IPS-18c (cell line): ENCODE measurements around the gene PPT1.

Experiments used
- H3K4me3 ChIP-seq: 2 replicates; pipeline ENCODE4 v1.7.0; 2013; ENCODE audit warnings: low read depth, mild to moderate bottlenecking, low read length, moderate library complexity; ENCODE audit not compliant: insufficient read depth
- H3K9me3 ChIP-seq: one replicate; pipeline ENCODE4 v1.6.1; 2013; ENCODE audit warnings: mild to moderate bottlenecking, low read length, moderate library complexity; ENCODE audit not compliant: control insufficient read depth, insufficient read depth

The PPT1 gene

GRCh38 chr1:40064797-40065499, 32.1 kb downstream of the PPT1 start:
- H3K4me3 ChIP-seq, result no peak overlapping the region
- no peaks in the 10 kb centered on the region for H3K9me3 ChIP-seq

DNA sequence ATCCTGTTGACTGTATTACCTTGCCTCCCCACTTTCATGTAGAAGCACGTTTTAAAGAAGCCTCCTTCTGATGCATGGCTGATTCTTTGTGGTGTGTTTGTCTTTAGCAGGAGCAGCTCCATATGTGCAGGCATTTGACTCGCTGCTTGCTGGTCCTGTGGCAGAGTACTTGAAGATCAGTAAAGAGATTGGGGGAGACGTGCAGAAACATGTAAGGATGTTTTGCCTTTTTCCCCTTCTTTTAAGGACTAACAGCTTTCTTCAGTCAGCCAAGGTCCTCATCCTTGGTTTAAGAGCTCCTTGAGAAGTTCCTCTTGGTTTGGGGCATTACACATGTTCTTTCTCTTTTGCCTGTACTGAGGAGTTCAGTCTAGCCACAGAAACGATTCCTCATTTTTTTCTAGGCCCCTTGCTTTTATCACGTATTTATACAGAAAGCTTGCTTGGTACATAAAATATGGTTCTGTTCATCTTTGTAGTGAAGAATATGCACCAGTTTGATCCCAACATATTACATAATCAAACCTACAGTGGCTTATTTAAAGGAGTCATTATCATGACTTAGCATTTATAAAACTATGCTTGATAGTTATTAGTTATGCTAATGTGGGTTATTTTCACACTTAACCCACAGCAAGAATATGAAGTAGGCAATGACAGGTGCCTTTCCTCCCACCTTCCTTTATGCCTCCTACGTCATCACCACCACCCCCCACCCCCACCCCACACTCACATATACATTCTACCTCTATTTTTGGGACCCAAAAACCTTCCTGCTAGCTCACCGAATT, 36.9 kb downstream of the PPT1 start:
- no peak overlapping the region for H3K4me3 ChIP-seq

GRCh38 chr1:40059338-40059959, 37.6 kb downstream of the PPT1 start:
- Histone ChIP-seq H3K9me3 (no peaks in the 10 kb centered on the region), H3K4me3 (no peak overlapping the region)

More for the DNA sequence above, 36.9 kb downstream of the PPT1 start:
- no peaks in the 10 kb centered on the region for H3K9me3 ChIP-seq

- H3K4me3 ChIP-seq, result no peak overlapping the region
- H3K9me3 ChIP-seq, result no peaks in the 10 kb centered on the region
Measured at GRCh38 chr1:40058453-40059337, 38.4 kb downstream of the PPT1 start.

GRCh38 chr1:40058097-40058452, 39.0 kb downstream of the PPT1 start:
- no peaks in the 10 kb centered on the region for H3K9me3 ChIP-seq
- no peak overlapping the region for H3K4me3 ChIP-seq

DNA sequence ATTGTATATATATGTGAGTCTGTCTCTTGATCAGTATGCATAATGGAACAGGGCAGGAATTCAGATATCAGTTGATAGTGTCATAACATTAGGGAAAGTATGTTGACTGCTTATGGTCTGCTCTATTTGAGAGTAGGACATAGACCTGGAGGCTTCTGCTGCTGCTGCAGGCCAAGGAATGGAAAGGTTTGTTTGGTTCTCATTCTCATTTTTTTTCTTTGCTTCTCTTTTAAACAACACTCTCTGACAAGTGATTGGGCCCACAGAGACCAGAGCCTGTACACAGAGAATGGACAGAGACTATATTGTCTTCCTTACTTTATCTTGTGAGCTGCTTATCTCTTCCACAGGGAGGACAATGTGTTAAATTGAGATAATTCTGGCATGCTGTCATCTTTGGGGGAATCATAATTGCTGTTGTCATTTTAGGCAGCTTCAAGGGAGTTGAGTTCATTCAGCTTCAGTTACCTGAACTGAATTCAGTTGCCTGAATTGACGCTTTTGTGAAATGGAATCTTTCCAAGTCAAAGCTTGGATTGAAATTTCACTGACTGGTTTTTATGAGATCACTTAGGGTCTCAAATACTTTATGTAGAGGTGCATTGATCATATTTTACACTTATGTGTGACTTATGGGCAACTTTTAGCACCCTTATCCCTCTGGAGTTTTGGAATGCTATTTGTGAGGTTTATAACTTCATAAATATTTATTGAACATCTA, 39.6 kb downstream of the PPT1 start:
- H3K4me3 ChIP-seq, result no peak overlapping the region
- H3K9me3 ChIP-seq, result no peaks in the 10 kb centered on the region

DNA sequence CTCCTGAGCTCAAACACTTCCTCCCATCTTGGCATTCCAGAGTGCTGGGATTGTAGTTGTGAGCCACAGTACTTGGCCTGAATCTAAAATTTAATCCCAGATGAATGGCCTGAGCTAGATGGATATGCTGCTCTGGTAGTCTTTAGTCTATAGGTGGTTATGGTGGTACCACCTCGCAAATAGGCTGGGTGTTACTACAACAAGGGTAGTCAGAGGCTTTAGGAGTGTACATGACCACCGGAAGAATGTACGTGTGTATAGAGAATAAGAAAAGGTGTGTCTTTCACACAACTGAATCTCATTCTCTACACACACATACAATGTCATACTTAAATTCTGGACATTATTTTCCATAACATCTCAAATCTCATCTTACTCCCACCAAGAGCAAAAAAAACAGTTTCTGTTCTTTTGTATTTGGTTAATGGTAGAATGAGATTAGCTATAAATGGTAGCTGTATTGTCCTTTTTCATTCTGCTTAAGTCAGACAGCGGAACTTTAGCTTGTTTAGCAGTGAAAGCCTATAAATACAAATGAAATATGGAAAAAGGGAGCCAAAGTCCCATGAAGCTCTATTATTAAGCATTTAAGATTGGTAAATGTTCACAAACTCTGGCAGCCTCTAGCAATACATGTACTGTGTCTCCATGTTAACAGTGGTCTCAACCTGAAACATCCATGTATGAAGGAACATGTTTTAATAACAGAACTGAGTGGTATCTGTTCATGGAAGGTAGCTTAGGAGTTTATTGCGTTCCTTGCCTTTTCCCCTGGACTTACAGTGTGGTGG, 40.3 kb downstream of the PPT1 start:
- Histone ChIP-seq H3K9me3 (no peaks in the 10 kb centered on the region), H3K4me3 (no peak overlapping the region)

GRCh38 chr1:40053138-40053887, 43.7 kb downstream of the PPT1 start:
- H3K4me3 ChIP-seq, result no peak overlapping the region

DNA sequence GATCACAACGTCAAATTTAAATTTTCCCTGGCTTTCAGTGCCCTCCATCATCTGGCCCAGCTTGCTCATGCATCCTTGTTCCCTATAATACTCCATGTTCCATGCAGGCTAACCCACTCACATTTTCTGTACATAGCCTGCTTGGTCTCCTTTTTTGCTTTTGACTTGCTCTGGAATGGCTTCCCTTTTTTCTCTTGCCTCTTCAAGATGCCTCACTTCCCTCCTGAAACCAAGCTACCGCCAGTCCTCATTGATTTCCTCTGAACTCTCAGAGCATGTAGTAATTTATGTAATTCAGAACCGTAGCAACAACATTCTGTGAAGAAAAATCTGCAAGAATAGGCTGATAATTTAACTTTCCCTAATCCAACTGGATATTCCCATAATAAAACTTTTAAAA, 46.2 kb downstream of the PPT1 start:
- Histone ChIP-seq H3K9me3 (no peaks in the 10 kb centered on the region), H3K4me3 (no peak overlapping the region)

More at GRCh38 chr1:40053138-40053887, 43.7 kb downstream of the PPT1 start:
- no peaks in the 10 kb centered on the region for H3K9me3 ChIP-seq

- H3K4me3 ChIP-seq, result no peak overlapping the region
- no peaks in the 10 kb centered on the region for H3K9me3 ChIP-seq
Measured at GRCh38 chr1:40049725-40050124, 47.3 kb downstream of the PPT1 start.

GRCh38 chr1:40047769-40048168, 49.3 kb downstream of the PPT1 start:
- H3K9me3 ChIP-seq, result no peaks in the 10 kb centered on the region
- H3K4me3 ChIP-seq, result no peak overlapping the region

- H3K4me3 ChIP-seq, result no peak overlapping the region
- no peaks in the 10 kb centered on the region for H3K9me3 ChIP-seq
Measured at GRCh38 chr1:40047276-40047675, 49.8 kb downstream of the PPT1 start.

- Histone ChIP-seq H3K4me3 (no peak overlapping the region), H3K9me3 (no peaks in the 10 kb centered on the region)
Measured at GRCh38 chr1:40045766-40046165, 51.3 kb downstream of the PPT1 start.

- H3K4me3 ChIP-seq, result no peak overlapping the region
- no peaks in the 10 kb centered on the region for H3K9me3 ChIP-seq
Measured at GRCh38 chr1:40045182-40045581, 51.9 kb downstream of the PPT1 start.

GRCh38 chr1:40044110-40044509, 52.9 kb downstream of the PPT1 start:
- H3K9me3 ChIP-seq, result no peaks in the 10 kb centered on the region
- no peak overlapping the region for H3K4me3 ChIP-seq
